LoVo (cell line): ENCODE data around the gene TMED6.
"Not testable (repeated sequence)": the region's sequence is repeated elsewhere in the genome, so short reads cannot be mapped to it uniquely, and the experiment has no call there.

Experiments
- DNase-seq: peaks from one replicate; pipeline ENCODE4 v3.0.0-alpha.2; 2016; ENCODE audit warnings: low spot score

Gene TMED6

DNA sequence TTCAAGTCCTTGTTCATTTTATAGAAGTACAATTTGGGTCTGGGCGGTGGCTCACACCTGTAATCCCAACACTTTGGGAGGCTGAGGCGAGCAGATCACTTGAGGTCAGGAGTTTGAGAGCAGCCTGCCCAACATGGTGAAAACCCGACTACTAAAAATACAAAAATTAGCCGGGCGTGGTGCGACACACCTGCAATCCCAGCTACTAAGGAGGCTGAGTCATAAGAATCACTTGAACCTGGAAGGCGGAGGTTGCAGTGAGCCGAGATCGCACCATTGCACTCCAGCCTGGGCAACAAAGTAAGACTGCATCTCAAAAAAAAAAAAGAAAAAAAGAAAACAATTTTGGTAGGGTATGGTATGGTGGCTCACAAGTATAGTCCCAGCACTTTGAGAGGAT, 8.5 kb upstream of the TMED6 start:
- not testable (repeated sequence) for DNase-seq

DNA sequence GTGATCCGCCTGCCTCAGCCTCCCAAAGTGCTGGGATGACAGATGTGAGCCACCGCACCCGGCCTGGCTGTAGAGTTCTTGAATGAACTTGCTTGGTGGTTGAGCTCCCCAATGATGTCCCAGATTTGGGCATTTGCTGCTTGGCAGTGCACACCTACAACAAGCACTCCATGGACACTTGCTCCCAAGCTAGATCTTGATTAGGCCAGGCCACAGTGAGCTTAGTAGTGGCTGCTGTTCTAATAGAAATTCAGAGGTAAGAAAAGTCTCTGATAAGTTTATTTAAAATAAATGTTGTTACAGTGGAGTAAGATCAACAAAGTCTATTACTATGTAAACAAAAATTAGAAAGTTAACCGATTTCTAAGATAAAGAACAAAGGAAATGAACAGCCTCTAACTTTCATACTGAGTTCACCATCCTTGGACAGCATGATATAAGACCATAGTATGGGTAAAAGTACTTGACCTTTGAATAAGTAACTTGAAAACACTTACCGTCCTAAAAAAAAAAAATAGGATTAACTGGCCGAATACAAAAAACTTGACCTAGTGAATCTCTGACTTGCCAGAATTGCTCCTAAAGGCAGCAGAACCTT, 951 bp downstream of the TMED6 start:
- DNase-seq, result no peak

DNA sequence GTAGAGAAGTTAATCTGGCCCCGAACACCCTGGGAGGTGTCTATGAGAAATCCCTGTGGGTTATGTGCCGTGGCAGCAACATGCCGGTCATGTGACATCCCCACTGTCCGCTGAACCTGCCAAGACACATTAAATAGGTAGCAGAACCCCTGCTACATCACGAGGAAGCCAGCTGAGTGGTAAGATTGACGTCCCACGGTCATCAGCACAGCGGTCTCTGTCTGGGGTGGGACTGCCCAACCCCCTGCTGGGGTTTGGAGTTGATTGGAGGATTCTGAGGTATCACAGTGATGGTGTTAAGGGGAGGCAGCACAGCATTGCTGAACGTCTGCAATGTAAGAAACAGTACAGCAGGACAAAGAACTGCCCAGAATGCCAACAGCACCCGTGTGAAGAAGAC, 2.0 kb downstream of the TMED6 start:
- no peak for DNase-seq

DNA sequence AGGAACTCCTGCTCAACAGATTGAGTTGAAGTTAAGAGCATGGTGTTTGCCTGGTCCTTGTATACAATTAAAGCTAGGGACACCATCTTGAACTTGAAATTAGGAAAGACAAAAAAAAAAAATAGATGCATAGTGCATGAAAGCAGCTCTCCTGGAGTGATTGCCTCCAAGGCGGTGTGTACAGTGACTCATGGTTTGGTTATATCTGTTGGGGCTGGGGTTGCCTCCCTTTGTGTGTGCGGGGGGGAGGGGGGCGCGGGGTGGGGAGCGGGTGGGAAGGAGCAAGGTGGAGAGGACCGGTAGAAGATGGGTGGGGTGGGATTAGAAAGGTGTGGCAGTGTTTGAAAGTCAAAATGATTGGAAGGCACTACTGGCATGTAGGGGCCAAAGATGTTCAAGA, 3.4 kb downstream of the TMED6 start:
- no peak for DNase-seq

DNA sequence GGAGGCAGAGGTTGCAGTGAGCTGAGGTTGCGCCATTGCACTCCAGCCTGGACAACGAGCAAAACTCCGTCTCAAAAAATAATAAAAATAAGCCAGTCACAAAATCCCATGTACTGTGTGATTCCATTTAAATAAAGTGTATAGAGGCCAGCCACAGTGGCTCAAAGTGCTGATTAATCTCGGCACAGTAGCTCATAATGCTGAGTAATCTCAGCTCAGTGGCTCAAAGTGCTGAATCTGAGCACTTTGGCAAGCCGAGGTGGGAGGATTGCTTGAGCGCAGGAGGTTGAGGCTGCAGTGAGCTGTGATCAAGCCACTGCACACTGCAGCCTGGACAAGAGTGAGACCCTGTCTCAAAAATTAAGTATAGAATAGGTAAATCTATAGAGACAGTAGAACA, 4.9 kb downstream of the TMED6 start:
- DNase-seq, result no peak

DNA sequence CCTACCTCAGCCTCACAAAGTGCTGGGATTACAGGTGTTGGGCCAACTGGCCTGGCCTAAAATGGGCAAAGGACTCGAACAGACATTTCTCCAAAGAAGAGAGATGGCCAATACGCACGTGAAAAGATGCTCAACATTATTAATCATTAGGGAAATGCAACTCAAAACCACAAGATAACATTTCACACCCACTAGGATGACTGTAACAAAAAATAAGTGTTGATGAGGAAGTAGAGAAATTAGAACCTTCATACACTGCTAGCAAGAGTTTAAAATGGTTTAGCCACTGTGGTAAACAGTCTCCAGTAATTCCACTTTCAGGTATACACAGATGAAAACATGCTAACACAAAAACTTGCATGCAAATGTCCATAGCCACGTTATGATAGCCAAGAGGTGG, 5.7 kb downstream of the TMED6 start:
- DNase-seq, result no peak

DNA sequence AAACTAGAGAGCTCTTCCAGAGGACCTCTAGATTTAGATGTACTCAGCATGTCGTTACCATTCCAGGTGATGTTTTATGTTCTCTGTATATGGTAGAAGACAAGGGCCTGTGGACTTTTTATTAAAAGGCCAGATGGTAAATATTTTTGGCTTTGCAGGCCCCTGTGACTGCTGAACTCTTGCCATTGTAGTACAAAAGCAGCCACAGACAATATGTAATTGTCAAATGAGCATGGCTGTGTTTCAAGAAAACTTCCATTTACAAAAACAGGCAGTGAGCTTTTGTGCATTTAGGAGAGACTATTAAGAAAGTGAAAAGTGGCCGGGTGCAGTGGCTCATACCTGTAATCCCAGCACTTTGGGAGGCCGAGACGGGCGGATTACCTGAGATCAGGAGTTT, 7.4 kb downstream of the TMED6 start:
- no peak for DNase-seq

DNA sequence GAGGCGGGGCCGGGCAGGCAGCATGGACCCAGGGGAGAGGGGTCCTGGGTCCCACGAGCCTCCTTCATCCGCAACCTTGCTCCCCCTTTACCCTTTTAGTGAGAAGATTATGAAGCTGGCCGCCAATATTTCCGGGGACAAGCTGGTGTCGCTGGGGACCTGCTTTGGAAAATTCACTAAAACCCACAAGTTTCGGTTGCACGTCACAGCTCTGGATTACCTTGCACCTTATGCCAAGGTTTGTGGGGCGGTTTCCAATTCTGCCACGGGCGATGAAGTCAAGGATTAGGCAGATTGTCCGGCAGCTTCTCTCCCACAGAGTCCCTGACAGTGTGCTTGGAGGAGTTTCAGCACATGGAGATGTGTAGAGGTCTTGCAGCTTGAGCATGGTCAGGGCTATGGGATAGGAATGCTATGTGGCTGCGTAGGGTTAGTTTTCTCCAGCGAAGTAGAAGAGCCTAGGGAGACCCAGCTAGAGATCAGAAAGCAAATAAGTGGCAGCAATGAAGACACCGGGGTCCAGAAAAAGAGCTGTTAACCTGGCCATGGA, 11.4 kb downstream of the TMED6 start:
- no peak for DNase-seq

DNA sequence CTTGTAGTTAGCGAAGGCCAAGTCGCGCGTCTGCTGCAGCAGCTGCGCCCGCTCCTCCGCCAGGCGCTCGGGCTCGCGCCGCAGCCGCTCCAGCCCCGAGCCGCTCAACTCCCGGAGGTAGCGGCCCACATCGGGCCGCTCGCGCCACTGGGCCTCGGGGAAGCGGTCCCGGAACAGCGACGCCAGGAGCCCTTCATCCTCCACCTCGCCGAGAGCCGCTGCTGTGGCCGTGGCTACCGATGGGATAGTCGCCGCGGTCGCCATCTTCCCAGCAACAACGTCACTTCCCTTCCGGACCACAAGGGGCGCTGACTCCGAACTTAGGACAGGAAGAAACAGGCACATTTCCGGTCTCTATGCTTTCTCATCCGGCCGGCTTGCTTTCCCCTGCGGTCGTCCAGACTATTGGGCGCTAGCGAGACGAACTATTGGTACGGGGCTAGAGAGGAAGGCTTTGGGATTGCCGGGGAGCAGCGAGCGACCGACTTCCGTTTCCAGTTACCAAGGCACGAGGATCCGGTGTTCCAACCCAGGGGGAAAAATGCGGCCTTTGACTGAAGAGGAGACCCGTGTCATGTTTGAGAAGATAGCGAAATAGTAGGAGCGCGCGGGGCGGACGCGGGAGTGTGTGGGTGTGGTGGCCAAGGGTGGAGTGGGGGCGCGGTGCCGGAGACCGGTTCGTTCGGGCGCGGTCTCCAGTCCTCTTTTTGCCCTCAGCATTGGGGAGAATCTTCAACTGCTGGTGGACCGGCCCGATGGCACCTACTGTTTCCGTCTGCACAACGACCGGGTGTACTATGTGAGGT, 12.1 kb downstream of the TMED6 start, which contains the start of the genes COG8 and NIP7:
TSS of gene COG8 (minus strand) at position 276 of the 806 bp plus-strand sequence. CDS start at position 264, 12 bp downstream.
TSS of gene NIP7 (plus strand) at position 484 of the 806 bp plus-strand sequence. CDS start at position 542, 58 bp downstream.
- DNase-seq, result peak; percentile 99

DNA sequence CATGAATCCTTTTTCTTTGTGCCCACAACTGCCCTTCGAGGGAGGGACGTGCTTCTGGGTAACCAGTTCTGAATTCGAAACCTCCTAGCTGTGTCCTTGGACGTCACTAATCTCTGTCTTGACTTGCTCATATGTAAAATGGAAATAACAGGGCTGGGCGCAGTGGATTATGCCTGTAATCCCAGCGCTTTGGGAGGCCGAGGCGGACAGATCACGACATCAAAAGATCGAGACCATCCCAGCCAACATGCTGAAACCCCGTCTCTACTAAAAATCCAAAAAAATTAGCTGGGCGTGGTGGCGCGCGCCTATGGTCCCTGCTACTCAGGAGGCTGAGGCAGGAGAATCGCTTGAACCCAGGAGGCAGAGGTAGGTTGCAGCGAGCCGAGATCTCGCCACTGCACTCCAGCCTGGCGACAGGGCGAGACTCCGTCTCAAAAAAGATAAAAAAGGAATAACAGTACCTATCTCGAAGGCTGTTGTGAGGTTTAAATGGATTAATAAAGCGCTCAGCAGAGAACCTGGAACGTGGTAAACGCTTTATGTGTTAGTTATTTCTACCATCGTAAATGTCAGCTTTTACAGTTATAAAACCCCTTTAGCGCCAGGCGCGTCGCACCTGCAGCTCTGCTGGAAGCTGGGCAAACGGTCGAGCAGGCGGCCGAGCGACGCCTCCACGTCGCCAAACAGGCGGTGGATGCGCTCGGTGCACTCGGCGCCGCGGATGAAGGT, 12.9 kb downstream of the TMED6 start:
- DNase-seq, result no peak

DNA sequence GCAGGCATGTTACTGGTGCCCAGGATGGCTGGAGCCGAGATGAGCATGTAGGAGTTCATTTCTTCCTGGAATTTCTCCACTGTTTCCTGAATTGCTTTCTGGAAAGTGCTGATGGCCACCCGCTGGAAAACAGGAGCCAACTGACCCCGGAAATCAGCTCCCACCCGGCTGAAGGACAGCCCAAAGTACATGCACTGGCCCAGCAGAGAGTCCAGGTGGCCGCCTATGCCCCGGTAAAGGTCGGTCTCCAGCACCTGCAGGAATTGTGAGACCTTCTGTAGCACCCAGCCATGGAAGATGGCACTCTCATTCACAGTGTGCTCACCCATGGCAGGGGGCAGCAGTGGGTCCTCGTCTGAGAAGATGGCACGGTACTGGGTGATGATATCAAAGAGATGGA, 16.9 kb downstream of the TMED6 start:
- DNase-seq, result no peak

DNA sequence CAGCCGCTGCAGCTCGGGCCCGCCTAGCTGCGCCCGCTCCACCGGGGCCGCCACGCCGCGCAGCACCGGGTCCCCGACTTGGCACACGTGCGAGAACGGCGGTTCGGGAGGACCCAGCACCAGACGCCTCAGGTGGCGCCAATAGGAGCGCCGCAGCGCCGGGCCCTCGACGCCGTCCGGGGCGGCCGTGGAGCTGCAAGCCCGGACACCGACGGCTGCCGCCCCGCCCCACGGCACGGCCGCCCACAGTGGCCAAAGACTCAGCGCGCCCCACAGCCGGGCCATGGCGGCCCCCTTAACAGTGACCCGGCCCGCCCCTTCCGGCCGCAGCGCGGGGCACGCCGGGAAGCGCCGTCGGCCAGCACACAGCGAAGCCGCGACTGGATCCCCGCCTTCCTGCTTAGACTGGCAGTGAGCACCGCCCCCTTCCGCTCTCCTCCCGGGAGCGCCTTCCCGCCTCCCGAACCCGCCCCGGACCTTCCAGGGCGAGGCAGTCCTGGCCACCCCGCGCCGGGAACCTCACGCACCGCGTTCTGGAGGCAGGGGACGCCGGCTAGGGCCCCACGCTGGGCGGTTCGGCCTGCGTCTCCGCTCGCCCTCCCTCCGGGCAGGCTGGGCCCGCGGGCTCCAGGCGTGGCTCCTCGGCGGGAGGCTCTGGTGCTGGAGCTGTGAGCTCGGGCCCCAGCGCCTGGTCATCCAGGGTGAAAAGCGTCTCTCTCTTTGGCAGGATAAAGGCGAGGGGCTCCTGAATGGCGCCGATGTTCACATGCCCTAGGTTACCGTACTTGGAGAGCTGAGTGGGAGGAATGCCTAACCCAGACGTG, 21.1 kb downstream of the TMED6 start, which contains the start of gene PDF:
TSS of gene PDF (minus strand) at position 303 of the 824 bp plus-strand sequence. CDS start at position 285, 18 bp downstream.
- DNase-seq, result peak; percentile 95

DNA sequence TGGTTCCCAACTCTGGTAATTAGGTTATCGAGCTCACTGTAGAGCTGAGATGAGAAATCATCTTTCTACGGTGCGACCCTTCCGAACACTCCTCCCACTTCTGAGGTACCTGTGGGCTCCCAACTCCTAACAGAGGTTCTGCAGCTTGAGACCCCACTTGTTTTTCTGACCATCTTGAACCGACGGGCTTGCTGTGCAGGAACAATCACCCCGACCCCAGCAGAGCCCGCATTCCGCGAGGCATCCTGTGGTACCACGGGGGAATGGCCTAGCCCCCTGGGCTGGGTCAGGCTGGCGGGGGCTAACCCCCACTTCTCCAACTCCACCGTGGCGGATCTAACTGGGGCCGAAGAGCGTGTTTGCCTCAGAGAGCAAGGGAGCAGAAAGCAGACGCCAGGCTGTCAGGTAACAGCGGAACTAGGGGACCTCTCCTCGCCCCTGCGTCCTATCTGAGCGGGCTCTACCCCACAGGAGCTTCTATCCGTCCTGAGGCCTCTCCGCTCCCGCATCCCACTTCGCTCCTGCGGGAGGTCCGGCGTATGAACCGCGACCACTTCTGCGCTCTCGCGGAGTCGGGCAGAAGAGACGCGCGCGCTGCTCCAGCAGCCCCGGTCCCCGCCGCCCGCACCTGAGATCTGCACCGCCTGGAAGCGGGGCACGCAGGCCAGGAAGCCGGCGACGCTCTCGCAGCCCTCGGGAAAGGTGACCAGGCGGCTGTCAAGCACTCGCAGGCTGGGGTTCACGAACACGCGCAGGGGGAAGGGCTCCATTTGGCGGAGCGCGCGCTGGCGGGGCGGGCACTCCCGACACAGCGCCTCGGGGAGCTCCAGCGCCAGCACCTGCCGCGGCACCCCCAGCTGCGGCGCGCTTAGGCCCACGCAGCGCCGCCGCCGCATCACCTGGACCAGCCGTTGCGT, 22.0 kb downstream of the TMED6 start:
- DNase-seq, result no peak

DNA sequence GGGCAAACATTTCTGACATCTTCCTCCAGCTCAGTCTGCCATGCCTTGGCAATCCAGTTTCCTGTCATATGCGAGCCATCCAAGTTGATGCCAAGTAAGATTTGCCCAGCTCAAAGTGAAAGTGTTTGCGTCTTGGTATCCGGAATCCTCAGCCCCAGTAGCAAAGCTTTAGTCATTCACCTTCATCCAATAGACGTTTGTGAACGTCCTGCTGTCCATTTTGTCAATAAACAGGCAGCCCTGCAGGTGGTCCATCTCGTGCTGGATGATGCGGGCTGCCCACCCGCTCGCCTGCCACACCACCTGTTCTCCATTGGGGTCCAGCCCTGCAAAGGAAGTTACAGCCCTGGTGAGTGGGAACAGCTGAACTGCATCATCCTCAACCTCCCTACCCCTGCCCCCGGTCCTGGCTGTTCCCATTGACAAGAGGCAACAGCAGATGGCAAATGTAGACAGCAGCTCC, 22.7 kb downstream of the TMED6 start:
- no peak for DNase-seq

DNA sequence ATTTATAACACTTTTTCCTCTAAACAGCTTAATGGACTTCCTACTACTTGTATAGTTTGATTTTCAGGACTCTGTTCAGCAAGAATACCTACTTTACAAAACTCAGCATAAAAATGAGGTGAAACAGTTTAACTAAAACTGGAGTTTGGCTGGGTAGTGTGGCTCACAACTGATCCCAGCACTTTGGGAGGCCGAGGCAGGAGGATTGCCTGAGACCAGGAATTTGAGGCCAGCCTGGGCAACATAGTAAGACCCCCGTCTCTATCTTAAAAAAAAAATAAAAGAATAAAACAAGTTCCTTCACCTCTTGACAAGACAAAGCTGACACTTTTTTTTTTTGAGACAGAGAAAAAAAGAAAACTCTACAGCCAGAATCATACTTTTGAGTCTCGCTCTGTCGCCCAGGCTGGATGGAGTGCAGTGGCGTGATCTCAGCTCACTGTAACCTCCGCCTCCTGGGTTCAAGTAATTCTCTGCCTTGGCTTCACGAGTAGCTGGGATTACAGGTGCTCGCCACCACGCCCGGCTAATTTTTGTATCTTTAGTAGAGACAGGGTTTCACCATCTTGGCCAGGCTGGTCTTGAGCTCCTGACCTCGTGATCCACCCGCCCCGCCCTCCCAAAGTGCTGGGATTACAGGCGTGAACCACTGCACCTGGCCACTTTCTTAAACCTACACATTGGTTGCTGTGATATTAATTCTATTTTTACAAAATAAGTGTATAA, 23.8 kb downstream of the TMED6 start:
- no peak for DNase-seq

DNA sequence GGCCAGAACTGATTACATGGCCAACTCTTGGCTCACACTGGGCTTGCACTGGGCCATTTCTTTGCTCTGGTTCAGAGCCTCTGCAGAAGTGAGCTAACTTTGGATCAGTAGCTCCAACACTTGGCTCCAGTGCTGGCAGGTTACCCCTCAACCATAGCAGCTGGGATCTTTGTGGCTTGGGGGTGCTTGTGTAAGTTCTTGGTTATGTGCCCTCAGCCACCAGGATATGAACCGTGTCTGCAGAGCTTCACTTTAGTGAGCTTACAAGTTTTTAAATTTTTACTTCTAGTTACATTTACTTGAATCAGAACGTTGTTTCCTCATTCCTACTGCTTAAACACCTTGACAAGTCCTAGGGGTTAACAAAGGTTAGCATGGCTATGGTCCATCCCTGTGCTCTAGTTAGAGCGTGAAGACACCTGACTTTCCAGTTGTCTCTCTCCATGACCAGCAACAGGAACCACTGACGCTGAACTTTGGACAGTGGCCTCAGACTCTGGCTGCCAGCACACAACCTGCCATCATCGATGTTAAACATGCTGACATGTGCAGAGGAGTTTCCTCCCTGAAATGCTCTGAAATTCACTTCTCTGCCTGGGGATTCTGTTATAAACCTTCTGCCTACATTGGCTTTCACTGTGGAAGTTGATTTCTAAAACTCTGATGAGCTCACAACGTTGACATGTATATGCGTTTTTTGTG, 25.3 kb downstream of the TMED6 start:
- DNase-seq, result no peak

DNA sequence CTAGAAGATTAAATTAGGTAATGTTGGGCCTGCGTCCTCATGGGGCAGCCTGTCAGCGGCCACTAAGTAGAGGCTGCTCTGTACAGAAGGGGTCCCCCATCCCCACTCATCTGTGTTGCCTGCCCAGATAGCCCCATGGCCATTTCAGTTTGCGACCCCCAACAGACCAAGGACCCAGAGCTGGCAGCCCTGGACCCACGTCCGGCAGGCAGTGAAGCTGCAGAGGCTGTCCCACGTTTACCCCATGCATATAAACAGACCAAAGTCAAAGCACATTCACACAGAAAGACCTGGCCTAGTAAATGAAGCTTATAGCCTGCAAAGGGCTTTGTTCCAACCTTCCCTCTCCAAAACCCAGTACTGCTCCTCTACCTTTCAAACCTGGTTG, 25.8 kb downstream of the TMED6 start:
- DNase-seq, result no peak

DNA sequence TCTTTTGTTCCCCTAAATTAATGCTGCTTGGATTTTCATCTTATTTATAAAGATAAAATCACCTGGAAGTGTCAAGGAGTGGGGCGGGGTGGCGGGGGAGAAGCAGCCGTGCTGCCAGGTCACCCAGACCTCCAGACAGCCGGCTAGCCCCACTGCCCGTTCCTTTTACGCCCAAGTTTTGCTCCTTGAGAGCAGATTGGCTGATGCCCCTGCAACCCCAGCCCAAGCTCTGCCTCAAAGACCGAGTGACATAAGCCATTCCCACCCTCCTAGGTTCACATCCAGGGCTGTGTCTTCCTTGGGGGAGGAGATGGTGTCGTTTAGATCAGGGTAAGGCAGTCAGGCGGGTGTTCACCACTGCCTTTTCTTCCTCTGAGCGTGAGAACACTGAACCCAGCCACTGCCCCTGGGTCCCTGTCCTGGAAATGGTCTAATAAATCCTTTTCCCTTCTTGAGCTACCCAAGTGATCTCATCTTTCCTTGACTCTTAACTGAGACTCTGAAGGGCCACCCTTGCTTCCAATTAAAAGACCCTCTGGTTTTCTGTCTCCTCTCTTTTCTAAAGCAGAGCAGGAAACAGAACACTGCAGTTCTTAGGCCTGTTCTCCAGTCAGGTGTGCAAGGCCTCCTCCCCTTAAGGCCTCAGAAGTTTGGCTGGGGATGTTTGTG, 26.9 kb downstream of the TMED6 start:
- no peak for DNase-seq
